NAMALWA (cell line): ENCODE data around the gene HCN3.
"Not testable (repeated sequence)": the region's sequence is repeated elsewhere in the genome, so short reads cannot be mapped to it uniquely, and the experiment has no call there.

ENCODE experiments used
- DNase-seq: peaks from one replicate; pipeline ENCODE4 v3.0.0-alpha.2; 2015; ENCODE audit warnings: low spot score

HCN3 gene

GRCh38 chr1:155284476-155284875 is 7.2 kb downstream of the HCN3 start:
- DNase-seq, result no peak

GRCh38 chr1:155285063-155285462 is 7.8 kb downstream of the HCN3 start:
- no peak for DNase-seq

GRCh38 chr1:155285631-155286044 is 8.4 kb downstream of the HCN3 start:
- DNase-seq, result no peak

- DNase-seq, result no peak
These were observed 9.3 kb downstream of the HCN3 start for GRCh38 chr1:155286544-155286943.

GRCh38 chr1:155287987-155288543 is 10.8 kb downstream of the HCN3 start:
- DNase-seq, result no peak

GRCh38 chr1:155291006-155291405 is 13.7 kb downstream of the HCN3 start:
- not testable (repeated sequence) for DNase-seq

GRCh38 chr1:155293086-155293749 is 16.0 kb downstream of the HCN3 start:
- no peak for DNase-seq

- DNase-seq, result no peak
These were observed 17.4 kb downstream of the HCN3 start for GRCh38 chr1:155294520-155295182.

- no peak for DNase-seq
These were observed 18.1 kb downstream of the HCN3 start for GRCh38 chr1:155295183-155295941.

GRCh38 chr1:155295942-155296267 is 18.6 kb downstream of the HCN3 start:
- DNase-seq, result no peak

GRCh38 chr1:155296661-155297060 is 19.4 kb downstream of the HCN3 start:
- no peak for DNase-seq

GRCh38 chr1:155297384-155297783 is 20.1 kb downstream of the HCN3 start:
- no peak for DNase-seq

- DNase-seq, result no peak
These were observed 22.8 kb downstream of the HCN3 start for GRCh38 chr1:155300024-155300423.

GRCh38 chr1:155300553-155301329 is 23.5 kb downstream of the HCN3 start:
- DNase-seq, result no peak

- no peak for DNase-seq
These were observed 24.1 kb downstream of the HCN3 start, which contains the start of gene PKLR for GRCh38 chr1:155301342-155301841. PKLR (minus strand) TSS chr1:155301438; CDS start chr1:155301395, 43 bp downstream.

- no peak for DNase-seq
These were observed 27.3 kb downstream of the HCN3 start for GRCh38 chr1:155304558-155305063.

- DNase-seq, result no peak
These were observed 28.7 kb downstream of the HCN3 start for GRCh38 chr1:155305881-155306391.

GRCh38 chr1:155307247-155307740 is 30.0 kb downstream of the HCN3 start:
- DNase-seq, result peak; percentile 88

GRCh38 chr1:155308493-155309422 is 31.5 kb downstream of the HCN3 start, which contains the start of gene FDPS:
FDPS (plus strand) TSS chr1:155308866; CDS start chr1:155309790, 924 bp downstream.
- DNase-seq, result peak; percentile 100
